HepG2 (cell line): ENCODE results near the gene ARHGAP21. TPM values are rescaled to one million over a fixed set of nuclear protein-coding genes. Genes with fewer than 3 reads are reported as not detected.

Experiments used
- ATAC-seq: fragments of 200-7000 bp; cut with Tn5 transposase; 3 replicates; pipeline ENCODE4 v1.9.1; 2020; ENCODE audit warnings: mild to moderate bottlenecking, moderate library complexity
- BruUV-seq: library from RNA; stranded (reverse); fragments of 400-500 nt; replicated peaks from 2 replicates; lab custom pipeline; 2021; lab: Mats Ljungman, UMichigan
- CTCF ChIA-PET: fragments of 300-600 bp; formaldehyde crosslinking; extraction: SDS; loops from one replicate; lab custom pipeline; 2021; ENCODE audit warnings: low total read pairs, inconsistent platforms, low intra/inter-chr PET ratio; lab: Yijun Ruan, JAX
- POLR2A ChIA-PET: fragments of 350-600 bp; sonication (Branson Sonifier 250); formaldehyde crosslinking; loops from one replicate; lab custom pipeline; 2020; ENCODE audit warnings: antibody characterized with exemption, inconsistent platforms; lab: Yijun Ruan, JAX
- DNase-seq: peaks from one replicate; pipeline ENCODE4 v3.0.0-alpha.2; 2015; ENCODE audit warnings: low spot score
- FAIRE-seq: peaks from 3 replicates; lab custom pipeline; 2011; peaks lifted over from hg19 to GRCh38; lab: Jason Lieb, UNC
- H2AFZ ChIP-seq: one replicate; pipeline ENCODE4 v1.6.1; 2011; ENCODE audit warnings: low read length, inconsistent platforms
- H3K27ac ChIP-seq: fragments of 300-600 bp; 3 replicates; pipeline ENCODE4 v1.8.0; 2011; ENCODE audit warnings: mixed run types, mild to moderate bottlenecking, mixed read lengths, low read length, inconsistent platforms; ENCODE audit not compliant: insufficient read depth; ENCODE audit errors: extremely low read length
- H3K27me3 ChIP-seq, 2 experiments: fragments of 200-600 bp in 1 of 2; 2 replicates in 1 of 2; 3 replicates in 1 of 2; pipeline versions ENCODE4 v1.6.0 to v1.8.0; 2011; ENCODE audit warnings: low read length in 2 of 2, mild to moderate bottlenecking in 2 of 2, moderate library complexity in 2 of 2, inconsistent platforms in 1 of 2; ENCODE audit not compliant: insufficient read depth in 2 of 2, control insufficient read depth in 1 of 2
- H3K36me3 ChIP-seq, 2 experiments: fragments of 200-600 bp in 1 of 2; replicated peaks in 1 of 2; 2 replicates in 1 of 2; 3 replicates in 1 of 2; pipeline versions ENCODE4 v1.5.1 to v1.8.0; 2011; ENCODE audit warnings: low read length in 2 of 2, inconsistent platforms in 1 of 2; ENCODE audit not compliant: insufficient read depth in 2 of 2, control insufficient read depth in 1 of 2
- H3K4me1 ChIP-seq: 2 replicates; pipeline ENCODE4 v1.5.1; 2012; ENCODE audit warnings: low read length, inconsistent platforms; ENCODE audit not compliant: insufficient read depth
- H3K4me2 ChIP-seq: 2 replicates; pipeline ENCODE4 v1.6.0; 2011; ENCODE audit warnings: low read depth, low read length, inconsistent platforms
- H3K4me3 ChIP-seq, 3 experiments: fragments of 200-600 bp in 1 of 3; sonication (generic), shearing (Covaris generic) in 1 of 3; replicated peaks in 1 of 3; 2 replicates each; pipeline ENCODE4 v1.5.1; 2011 to 2016; ENCODE audit warnings: low read length in 3 of 3, inconsistent platforms in 2 of 3, low read depth in 2 of 3, mild to moderate bottlenecking in 2 of 3, control low read depth in 1 of 3, mixed read lengths in 1 of 3; ENCODE audit not compliant: insufficient read depth in 1 of 3
- H3K79me2 ChIP-seq: one replicate; pipeline ENCODE4 v1.6.1; 2011; ENCODE audit warnings: low read length, inconsistent platforms; ENCODE audit not compliant: insufficient read depth
- H3K9ac ChIP-seq: 2 replicates; pipeline ENCODE4 v1.6.0; 2011; ENCODE audit warnings: mild to moderate bottlenecking, low read depth, low read length, inconsistent platforms; ENCODE audit not compliant: insufficient read depth
- H3K9me3 ChIP-seq: 2 replicates; pipeline ENCODE4 v1.5.1; 2012; ENCODE audit warnings: mild to moderate bottlenecking, low read length
- H4K20me1 ChIP-seq: 2 replicates; pipeline ENCODE4 v1.6.0; 2011; ENCODE audit warnings: inconsistent platforms, mild to moderate bottlenecking, low read length, moderate library complexity; ENCODE audit not compliant: insufficient read depth
- ATF1 ChIP-seq: IDR thresholded peaks from 2 replicates; pipeline ENCODE4 v1.6.1; 2016; ENCODE audit warnings: mild to moderate bottlenecking, control low read depth
- FOXC1 ChIP-seq: sonication (generic); formaldehyde crosslinking; IDR thresholded peaks from 2 replicates; pipeline ENCODE4 v1.8.0; 2022; ENCODE audit warnings: mild to moderate bottlenecking, missing genetic modification reagents, borderline replicate concordance
- GABPA ChIP-seq, 2 experiments: IDR thresholded peaks; 2 replicates each; pipeline ENCODE4 v1.6.1; 2011 to 2016; ENCODE audit warnings: low read depth in 2 of 2, low read length in 1 of 2, missing biosample characterization in 1 of 2, missing genetic modification characterization in 1 of 2
- LRRFIP1 ChIP-seq: sonication (generic); formaldehyde crosslinking; conservative IDR thresholded peaks from 2 replicates; pipeline ENCODE4 v1.4.0; 2020; ENCODE audit warnings: missing genetic modification reagents
- MAFG ChIP-seq: sonication (generic); formaldehyde crosslinking; IDR thresholded peaks from 2 replicates; pipeline ENCODE4 v1.5.1; 2020; ENCODE audit warnings: mild to moderate bottlenecking, missing genetic modification reagents
- PHB2 ChIP-seq: fragments of 450-650 bp; IDR thresholded peaks from 2 replicates; pipeline ENCODE4 v1.6.1; 2018; ENCODE audit not compliant: partially characterized antibody
- TFDP1 ChIP-seq: IDR thresholded peaks from 2 replicates; pipeline ENCODE4 v1.6.1; 2016; ENCODE audit warnings: missing compliant biosample characterization, missing genetic modification reagents, borderline replicate concordance
- ZBTB33 ChIP-seq: sonication (generic); formaldehyde crosslinking; IDR thresholded peaks from 2 replicates; pipeline ENCODE4 v1.4.0; 2020; ENCODE audit warnings: missing genetic modification reagents
- ZHX1 ChIP-seq: sonication (generic); formaldehyde crosslinking; IDR thresholded peaks from 2 replicates; pipeline ENCODE4 v1.8.1; 2022; ENCODE audit warnings: low read depth, mild to moderate bottlenecking, missing genetic modification reagents
- ZNF563 ChIP-seq: sonication (generic); formaldehyde crosslinking; IDR thresholded peaks from 2 replicates; pipeline ENCODE4 v1.8.0; 2022; ENCODE audit warnings: mild to moderate bottlenecking, moderate library complexity, missing genetic modification reagents
- ZNF724P ChIP-seq: sonication (generic); formaldehyde crosslinking; IDR thresholded peaks from 2 replicates; pipeline ENCODE4 v1.8.0; 2022; ENCODE audit warnings: missing genetic modification reagents, borderline replicate concordance
- ZNF784 ChIP-seq: sonication (generic); formaldehyde crosslinking; IDR thresholded peaks from 2 replicates; pipeline ENCODE4 v1.5.1; 2020; ENCODE audit warnings: missing genetic modification reagents, mild to moderate bottlenecking, borderline replicate concordance
- ZNF83 ChIP-seq: sonication (generic); formaldehyde crosslinking; IDR thresholded peaks from 2 replicates; pipeline ENCODE4 v1.4.0; 2020; ENCODE audit warnings: missing genetic modification reagents, mild to moderate bottlenecking, borderline replicate concordance
- ZNF839 ChIP-seq: sonication (generic); formaldehyde crosslinking; IDR thresholded peaks from 2 replicates; pipeline ENCODE4 v1.4.0; 2020; ENCODE audit warnings: missing genetic modification reagents, mild to moderate bottlenecking, borderline replicate concordance
- WGBS: methylation state at CpG from one replicate; pipeline ENCODE4 v1.1.6; 2017; ENCODE audit warnings: low lambda C conversion rate; 5-methylcytosine and 5-hydroxymethylcytosine counted together
- in situ Hi-C: cut with HindIII; loops from 2 replicates; pipeline ENCODE4 v1.10.0; 2017; ENCODE audit warnings: low pct_unique_long_range_greater_than_20kb; ENCODE audit not compliant: extremely low pct_ligation_motif_present
- intact Hi-C: fragments of 100-400 bp; cut with micrococcal nuclease; formaldehyde crosslinking; loops from one replicate; pipeline ENCODE4 v1.10.0; 2022; ENCODE audit not compliant: unreplicated experiment
- polyA plus RNA-seq, 8 experiments: library from polyadenylated mRNA; depleted of rRNA in 3 of 8; stranded (reverse) in 7 of 8; unstranded in 1 of 8; fragments of >200 nt; fragmentation: Illumina TruSeq in 4 of 8; extraction: Trizol in 4 of 8; gene quantifications; 2 replicates each; pipeline versions ENCODE4 v1.2.1 to v1.2.3, GENCODE V29; 2011 to 2016; ENCODE audit warnings: low read depth in 4 of 8, missing spikeins in 1 of 8, mixed read lengths in 1 of 8; ENCODE audit not compliant: insufficient read depth in 1 of 8
- total RNA-seq, 5 experiments: library from RNA; depleted of rRNA; stranded (reverse); fragments of >200 nt; fragmentation: Illumina TruSeq; extraction: Trizol; gene quantifications; 2 replicates each; pipeline ENCODE4 v1.2.3, GENCODE V29; 2016; ENCODE audit warnings: low read depth in 1 of 5

ARHGAP21 gene
- total and polyA plus RNA-seq, 2 of the 13 experiments (the other 11 are each of a cell fraction or from before 2014, with no cell fraction given): 23.9 to 26.6 TPM

GRCh38 chr10:24695452-24695851 is 28.2 kb downstream of the ARHGAP21 start (continued):
- TF ChIP-seq ZNF784 (CRISPR knock-in tag): no peak
- TF ChIP-seq TFDP1 (CRISPR knock-in tag): no peak
- no peak for TF ChIP-seq GABPA (IDR thresholded peaks at IDR 0.05; ENCODE audit: low read depth, low read length)
- no peak for TF ChIP-seq GABPA (CRISPR knock-in tag; IDR thresholded peaks at IDR 0.05; ENCODE audit: low read depth)
- no peak for TF ChIP-seq LRRFIP1 (CRISPR knock-in tag)

GRCh38 chr10:24694086-24694485 is 29.6 kb downstream of the ARHGAP21 start:
- 100% methylated on average over 5 of the region's 5 CpGs for WGBS
- intact Hi-C loops (no loop called here), in situ Hi-C loops (no loop called here)
- no peak for ATAC-seq
- Histone ChIP-seq H3K9me3 (no peaks in the 10 kb centered on the region), H3K9ac (no peak overlapping the region), H3K36me3 (0 out of 5 replicates have a peak, but pooled peaks cover 0 to 3% of the 10 kb centered on the region in 2 experiments), H3K4me2 (no peak overlapping the region), H3K27me3 (no peaks in the 10 kb centered on the region), H2AFZ (no peak overlapping the region), H3K79me2 (peaks cover 34% of the 10 kb centered on the region), H3K4me3 (no peak overlapping the region), H3K4me1 (peaks cover 8% of the 10 kb centered on the region; the same call in 1 of the 2 replicates), H3K27ac (no peak overlapping the region), H4K20me1 (no peaks in the 10 kb centered on the region)
- BruUV-seq: no TSS peak
- no peak for DNase-seq
- ChIA-PET POLR2A (no interaction called here), CTCF (no interaction called here)
- no peak for FAIRE-seq
- no peak for TF ChIP-seq PHB2
- TF ChIP-seq ZNF724P (CRISPR knock-in tag): no peak
- no peak for TF ChIP-seq ZBTB33 (CRISPR knock-in tag)
- no peak for TF ChIP-seq ZNF563
- no peak for TF ChIP-seq ZNF83 (CRISPR knock-in tag)
- no peak for TF ChIP-seq ZHX1
- no peak for TF ChIP-seq MAFG (CRISPR knock-in tag)
- no peak for TF ChIP-seq ATF1 (CRISPR knock-in tag)
- no peak for TF ChIP-seq ZNF839 (CRISPR knock-in tag)
- no peak for TF ChIP-seq FOXC1 (CRISPR knock-in tag)
